ENCODE measurements around the gene UBA5.

UBA5 gene

GRCh38 chr3:132654190-132654589, 5.9 kb upstream of the UBA5 start:
- DNase-seq (ENCODE audit: low read depth) = no peak

GRCh38 chr3:132654721-132655120, 5.4 kb upstream of the UBA5 start:
- DNase-seq (ENCODE audit: low read depth) = no peak

- DNase-seq (ENCODE audit: low read depth) = no peak
Measured at GRCh38 chr3:132655471-132655870, 4.7 kb upstream of the UBA5 start.

- no peak for DNase-seq (ENCODE audit: low read depth)
Measured at GRCh38 chr3:132657869-132658747, 2.0 kb upstream of the UBA5 start.

- DNase-seq (ENCODE audit: low read depth) = no peak
Measured at GRCh38 chr3:132659000-132659364, 1.1 kb upstream of the UBA5 start.

GRCh38 chr3:132659365-132660051, 621 bp upstream of the UBA5 start, which contains the start of gene ACAD11:
Gene ACAD11, minus strand, starts transcription at chr3:132659809. Its CDS starts 58 bp downstream, at chr3:132659751.
- DNase-seq (ENCODE audit: low read depth) = peak; percentile 13

GRCh38 chr3:132660811-132661070, 612 bp downstream of the UBA5 start:
- no peak for DNase-seq (ENCODE audit: low read depth)

GRCh38 chr3:132661101-132661500, 972 bp downstream of the UBA5 start:
- no peak for DNase-seq (ENCODE audit: low read depth)

- no peak for DNase-seq (ENCODE audit: low read depth)
Measured at GRCh38 chr3:132662212-132662611, 2.1 kb downstream of the UBA5 start.

GRCh38 chr3:132665230-132665745, 5.2 kb downstream of the UBA5 start:
- no peak for DNase-seq (ENCODE audit: low read depth)

GRCh38 chr3:132669256-132669777, 9.2 kb downstream of the UBA5 start:
- no peak for DNase-seq (ENCODE audit: low read depth)

GRCh38 chr3:132675408-132675807, 15.3 kb downstream of the UBA5 start:
- no peak for DNase-seq (ENCODE audit: low read depth)

GRCh38 chr3:132679911-132680310, 19.8 kb downstream of the UBA5 start:
- no peak for DNase-seq (ENCODE audit: low read depth)

- DNase-seq (ENCODE audit: low read depth) = no peak
Measured at GRCh38 chr3:132681421-132681820, 21.3 kb downstream of the UBA5 start.

GRCh38 chr3:132682201-132682600, 22.1 kb downstream of the UBA5 start:
- DNase-seq (ENCODE audit: low read depth) = no peak

GRCh38 chr3:132690040-132690439, 29.9 kb downstream of the UBA5 start:
- DNase-seq (ENCODE audit: low read depth) = no peak

- DNase-seq (ENCODE audit: low read depth) = no peak
Measured at GRCh38 chr3:132694991-132695390, 34.9 kb downstream of the UBA5 start.

GRCh38 chr3:132695422-132695821, 35.3 kb downstream of the UBA5 start:
- DNase-seq (ENCODE audit: low read depth) = no peak

- no peak for DNase-seq (ENCODE audit: low read depth)
Measured at GRCh38 chr3:132703733-132704132, 43.6 kb downstream of the UBA5 start.

- no peak for DNase-seq (ENCODE audit: low read depth)
Measured at GRCh38 chr3:132709761-132710160, 49.6 kb downstream of the UBA5 start.

- no peak for DNase-seq (ENCODE audit: low read depth)
Measured at GRCh38 chr3:132710311-132710710, 50.2 kb downstream of the UBA5 start.

- no peak for DNase-seq (ENCODE audit: low read depth)
Measured at GRCh38 chr3:132713977-132714727, 54.0 kb downstream of the UBA5 start.

Data from activated T-cell treated with anti-CD3 and anti-CD28 coated beads for 1 hour (primary cell).